ENCODE measurements around the gene RASSF9.
A peak's percentile ranks its signal among the peaks of the same experiment; 100 is the strongest.

The RASSF9 gene

GRCh38 chr12:85872497-85873091 lies 36.4 kb upstream of the RASSF9 start:
- H3K27me3 ChIP-seq (ENCODE audit: insufficient read depth, low read length): no peaks in the 10 kb centered on the region
- H3K36me3 ChIP-seq (ENCODE audit: control insufficient read depth in 1 of 2, insufficient read depth in 2 of 2, low read length in 2 of 2): no peaks in the 10 kb centered on the region
- H3K4ac ChIP-seq (ENCODE audit: low read depth, low read length): no peak overlapping the region
- H3K23ac ChIP-seq (ENCODE audit: low read length): no peak overlapping the region
- no peak overlapping the region for H2BK120ac ChIP-seq (ENCODE audit: insufficient read depth, low read length, poor library complexity)
- no peak overlapping the region for H3K4me2 ChIP-seq (ENCODE audit: low read length)
- no CpG with 5 or more reads among the region's 3 CpGs for WGBS (ENCODE audit: extremely low coverage, insufficient coverage, insufficient read length)
- no peak overlapping the region for H2AK5ac ChIP-seq (ENCODE audit: low read length)
- H2AFZ ChIP-seq (ENCODE audit: insufficient read depth, low read length, poor library complexity): no peak overlapping the region
- H4K12ac ChIP-seq (ENCODE audit: low read depth, low read length): no peak overlapping the region
- H3K79me2 ChIP-seq (ENCODE audit: control insufficient read depth, insufficient read depth, low read length, poor library complexity): no peaks in the 10 kb centered on the region
- no peak overlapping the region for H2BK5ac ChIP-seq (ENCODE audit: low read depth, low read length, poor library complexity)
- H4K91ac ChIP-seq (ENCODE audit: low read depth, low read length): no peak overlapping the region
- no peak overlapping the region for H3K4me3 ChIP-seq (ENCODE audit: low read depth, low read length)
- H3K14ac ChIP-seq (ENCODE audit: low read length): no peak overlapping the region
- peak in 1 of 2 donors; percentile 85 for DNase-seq
- H3K18ac ChIP-seq (ENCODE audit: low read length): no peak overlapping the region
- no peak overlapping the region for H3K9ac ChIP-seq (ENCODE audit: low read length)
- H3K27ac ChIP-seq (ENCODE audit: low read depth, low read length): no peak overlapping the region
- no peaks in the 10 kb centered on the region for H3K79me1 ChIP-seq (ENCODE audit: low read length)
- H3K4me1 ChIP-seq (ENCODE audit: control insufficient read depth in 1 of 2, insufficient read depth in 2 of 2, low read length in 2 of 2): no peaks in the 10 kb centered on the region
- H2BK12ac ChIP-seq (ENCODE audit: low read length): no peak overlapping the region
- H3K9me3 ChIP-seq (ENCODE audit: insufficient read depth, low read depth, low read length): no peaks in the 10 kb centered on the region
- no peak overlapping the region for H4K8ac ChIP-seq (ENCODE audit: low read depth, low read length)

GRCh38 chr12:85866986-85867776 lies 31.0 kb upstream of the RASSF9 start:
- Histone ChIP-seq H3K9me3 (ENCODE audit: insufficient read depth, low read depth, low read length) (no peaks in the 10 kb centered on the region), H3K14ac (ENCODE audit: low read length) (no peak overlapping the region), H3K79me2 (ENCODE audit: control insufficient read depth, insufficient read depth, low read length, poor library complexity) (no peaks in the 10 kb centered on the region), H3K9ac (ENCODE audit: low read length) (no peak overlapping the region), H2BK12ac (ENCODE audit: low read length) (no peak overlapping the region), H2BK120ac (ENCODE audit: insufficient read depth, low read length, poor library complexity) (no peak overlapping the region), H3K36me3 (ENCODE audit: control insufficient read depth in 1 of 2, insufficient read depth in 2 of 2, low read length in 2 of 2) (no peaks in the 10 kb centered on the region), H3K4me3 (ENCODE audit: low read depth, low read length) (no peak overlapping the region), H3K4me2 (ENCODE audit: low read length) (no peak overlapping the region), H3K79me1 (ENCODE audit: low read length) (no peaks in the 10 kb centered on the region), H2BK5ac (ENCODE audit: low read depth, low read length, poor library complexity) (no peak overlapping the region), H3K18ac (ENCODE audit: low read length) (no peak overlapping the region), H2AK5ac (ENCODE audit: low read length) (no peak overlapping the region), H4K12ac (ENCODE audit: low read depth, low read length) (no peak overlapping the region), H4K8ac (ENCODE audit: low read depth, low read length) (no peak overlapping the region), H3K27me3 (ENCODE audit: insufficient read depth, low read length) (no peaks in the 10 kb centered on the region), H3K27ac (ENCODE audit: low read depth, low read length) (no peak overlapping the region), H3K4ac (ENCODE audit: low read depth, low read length) (no peak overlapping the region), H2AFZ (ENCODE audit: insufficient read depth, low read length, poor library complexity) (no peak overlapping the region), H3K23ac (ENCODE audit: low read length) (no peak overlapping the region), H4K91ac (ENCODE audit: low read depth, low read length) (no peak overlapping the region), H3K4me1 (ENCODE audit: control insufficient read depth in 1 of 2, insufficient read depth in 2 of 2, low read length in 2 of 2) (no peaks in the 10 kb centered on the region)
- DNase-seq: peak; percentile 20 to 70
- WGBS (ENCODE audit: extremely low coverage, insufficient coverage, insufficient read length): no CpG with 5 or more reads among the region's 5 CpGs

GRCh38 chr12:85865890-85866289 lies 29.7 kb upstream of the RASSF9 start:
- Histone ChIP-seq H3K36me3 (ENCODE audit: control insufficient read depth in 1 of 2, insufficient read depth in 2 of 2, low read length in 2 of 2) (no peaks in the 10 kb centered on the region), H3K79me1 (ENCODE audit: low read length) (no peaks in the 10 kb centered on the region), H3K9ac (ENCODE audit: low read length) (no peak overlapping the region), H3K4me3 (ENCODE audit: low read depth, low read length) (no peak overlapping the region), H4K12ac (ENCODE audit: low read depth, low read length) (no peak overlapping the region), H3K14ac (ENCODE audit: low read length) (no peak overlapping the region), H3K79me2 (ENCODE audit: control insufficient read depth, insufficient read depth, low read length, poor library complexity) (no peaks in the 10 kb centered on the region), H3K23ac (ENCODE audit: low read length) (no peak overlapping the region), H3K27me3 (ENCODE audit: insufficient read depth, low read length) (no peaks in the 10 kb centered on the region), H2AK5ac (ENCODE audit: low read length) (no peak overlapping the region), H3K9me3 (ENCODE audit: insufficient read depth, low read depth, low read length) (no peaks in the 10 kb centered on the region), H2BK5ac (ENCODE audit: low read depth, low read length, poor library complexity) (no peak overlapping the region), H3K4me2 (ENCODE audit: low read length) (no peak overlapping the region), H3K4me1 (ENCODE audit: control insufficient read depth in 1 of 2, insufficient read depth in 2 of 2, low read length in 2 of 2) (no peaks in the 10 kb centered on the region), H2BK12ac (ENCODE audit: low read length) (no peak overlapping the region), H3K4ac (ENCODE audit: low read depth, low read length) (no peak overlapping the region), H2AFZ (ENCODE audit: insufficient read depth, low read length, poor library complexity) (no peak overlapping the region), H4K8ac (ENCODE audit: low read depth, low read length) (no peak overlapping the region), H2BK120ac (ENCODE audit: insufficient read depth, low read length, poor library complexity) (no peak overlapping the region), H4K91ac (ENCODE audit: low read depth, low read length) (no peak overlapping the region), H3K27ac (ENCODE audit: low read depth, low read length) (no peak overlapping the region), H3K18ac (ENCODE audit: low read length) (no peak overlapping the region)
- no CpG with 5 or more reads among the region's 6 CpGs for WGBS (ENCODE audit: extremely low coverage, insufficient coverage, insufficient read length)
- no peak for DNase-seq

- Histone ChIP-seq H3K4me3 (ENCODE audit: low read depth, low read length) (peak overlapping the region; percentile 44), H3K23ac (ENCODE audit: low read length) (no peak overlapping the region), H3K27ac (ENCODE audit: low read depth, low read length) (no peak overlapping the region), H3K4me2 (ENCODE audit: low read length) (no peak overlapping the region), H3K27me3 (ENCODE audit: insufficient read depth, low read length) (no peaks in the 10 kb centered on the region), H3K4ac (ENCODE audit: low read depth, low read length) (no peak overlapping the region), H2AK5ac (ENCODE audit: low read length) (no peak overlapping the region), H3K79me2 (ENCODE audit: control insufficient read depth, insufficient read depth, low read length, poor library complexity) (no peaks in the 10 kb centered on the region), H2AFZ (ENCODE audit: insufficient read depth, low read length, poor library complexity) (no peak overlapping the region), H3K4me1 (ENCODE audit: control insufficient read depth in 1 of 2, insufficient read depth in 2 of 2, low read length in 2 of 2) (no peaks in the 10 kb centered on the region), H3K36me3 (ENCODE audit: control insufficient read depth in 1 of 2, insufficient read depth in 2 of 2, low read length in 2 of 2) (no peaks in the 10 kb centered on the region), H4K91ac (ENCODE audit: low read depth, low read length) (no peak overlapping the region), H2BK5ac (ENCODE audit: low read depth, low read length, poor library complexity) (no peak overlapping the region), H4K8ac (ENCODE audit: low read depth, low read length) (no peak overlapping the region), H3K14ac (ENCODE audit: low read length) (no peak overlapping the region), H3K79me1 (ENCODE audit: low read length) (no peaks in the 10 kb centered on the region), H2BK120ac (ENCODE audit: insufficient read depth, low read length, poor library complexity) (no peak overlapping the region), H3K9me3 (ENCODE audit: insufficient read depth, low read depth, low read length) (peaks cover 2% of the 10 kb centered on the region), H2BK12ac (ENCODE audit: low read length) (no peak overlapping the region), H3K18ac (ENCODE audit: low read length) (no peak overlapping the region), H3K9ac (ENCODE audit: low read length) (no peak overlapping the region), H4K12ac (ENCODE audit: low read depth, low read length) (no peak overlapping the region)
- no CpG with 5 or more reads among the region's 3 CpGs for WGBS (ENCODE audit: extremely low coverage, insufficient coverage, insufficient read length)
- DNase-seq: no peak
These were observed 20.8 kb upstream of the RASSF9 start for GRCh38 chr12:85856966-85857365.
